ENCODE data around the gene RDH11.

DNA sequence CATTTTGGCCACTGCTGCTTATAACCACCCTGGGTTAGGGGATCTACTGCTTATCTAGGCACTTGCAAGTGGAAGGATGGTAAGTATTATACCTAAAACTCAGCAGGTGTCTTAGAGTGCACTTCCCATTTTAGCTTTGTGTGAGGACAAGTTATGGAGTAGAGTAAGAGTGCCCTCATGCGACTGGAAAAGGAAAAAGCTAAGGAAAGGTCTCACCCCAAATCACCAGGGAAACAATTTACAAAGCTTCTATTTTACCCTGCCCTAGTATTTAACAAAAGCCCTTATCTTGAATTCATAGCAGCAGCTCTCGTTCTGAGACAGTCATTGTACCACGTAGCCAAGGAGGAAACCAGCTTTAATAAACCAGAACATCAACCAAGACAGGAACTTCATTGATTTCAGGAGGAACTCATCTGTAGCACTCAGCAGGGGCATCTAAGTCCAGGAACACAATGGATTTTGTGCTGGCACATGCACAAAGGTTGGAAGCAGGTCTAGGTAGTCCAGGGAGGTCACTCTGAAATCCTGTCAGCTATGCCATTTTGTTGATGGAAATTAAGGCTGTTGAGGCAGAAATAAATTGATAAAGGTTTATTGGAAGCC lies 9.0 kb upstream of the RDH11 start:
- no peak for TF ChIP-seq ZFP37 (tag by site-specific recombination; IDR thresholded peaks at IDR 0.05)
- TF ChIP-seq, protein P1, sequence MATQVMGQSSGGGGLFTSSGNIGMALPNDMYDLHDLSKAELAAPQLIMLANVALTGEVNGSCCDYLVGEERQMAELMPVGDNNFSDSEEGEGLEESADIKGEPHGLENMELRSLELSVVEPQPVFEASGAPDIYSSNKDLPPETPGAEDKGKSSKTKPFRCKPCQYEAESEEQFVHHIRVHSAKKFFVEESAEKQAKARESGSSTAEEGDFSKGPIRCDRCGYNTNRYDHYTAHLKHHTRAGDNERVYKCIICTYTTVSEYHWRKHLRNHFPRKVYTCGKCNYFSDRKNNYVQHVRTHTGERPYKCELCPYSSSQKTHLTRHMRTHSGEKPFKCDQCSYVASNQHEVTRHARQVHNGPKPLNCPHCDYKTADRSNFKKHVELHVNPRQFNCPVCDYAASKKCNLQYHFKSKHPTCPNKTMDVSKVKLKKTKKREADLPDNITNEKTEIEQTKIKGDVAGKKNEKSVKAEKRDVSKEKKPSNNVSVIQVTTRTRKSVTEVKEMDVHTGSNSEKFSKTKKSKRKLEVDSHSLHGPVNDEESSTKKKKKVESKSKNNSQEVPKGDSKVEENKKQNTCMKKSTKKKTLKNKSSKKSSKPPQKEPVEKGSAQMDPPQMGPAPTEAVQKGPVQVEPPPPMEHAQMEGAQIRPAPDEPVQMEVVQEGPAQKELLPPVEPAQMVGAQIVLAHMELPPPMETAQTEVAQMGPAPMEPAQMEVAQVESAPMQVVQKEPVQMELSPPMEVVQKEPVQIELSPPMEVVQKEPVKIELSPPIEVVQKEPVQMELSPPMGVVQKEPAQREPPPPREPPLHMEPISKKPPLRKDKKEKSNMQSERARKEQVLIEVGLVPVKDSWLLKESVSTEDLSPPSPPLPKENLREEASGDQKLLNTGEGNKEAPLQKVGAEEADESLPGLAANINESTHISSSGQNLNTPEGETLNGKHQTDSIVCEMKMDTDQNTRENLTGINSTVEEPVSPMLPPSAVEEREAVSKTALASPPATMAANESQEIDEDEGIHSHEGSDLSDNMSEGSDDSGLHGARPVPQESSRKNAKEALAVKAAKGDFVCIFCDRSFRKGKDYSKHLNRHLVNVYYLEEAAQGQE (tag by site-specific recombination; IDR thresholded peaks at IDR 0.05), result no peak

Data from HEK293 (cell line).